OCI-M1 (cell line): ENCODE measurements around the gene MYL5.
A peak's percentile ranks its signal among the peaks of the same experiment; 100 is the strongest.

Experiments
- DNase-seq: peaks from one replicate; lab custom pipeline; 2025; lab: John Stamatoyannopoulos, UW

The MYL5 gene

DNA sequence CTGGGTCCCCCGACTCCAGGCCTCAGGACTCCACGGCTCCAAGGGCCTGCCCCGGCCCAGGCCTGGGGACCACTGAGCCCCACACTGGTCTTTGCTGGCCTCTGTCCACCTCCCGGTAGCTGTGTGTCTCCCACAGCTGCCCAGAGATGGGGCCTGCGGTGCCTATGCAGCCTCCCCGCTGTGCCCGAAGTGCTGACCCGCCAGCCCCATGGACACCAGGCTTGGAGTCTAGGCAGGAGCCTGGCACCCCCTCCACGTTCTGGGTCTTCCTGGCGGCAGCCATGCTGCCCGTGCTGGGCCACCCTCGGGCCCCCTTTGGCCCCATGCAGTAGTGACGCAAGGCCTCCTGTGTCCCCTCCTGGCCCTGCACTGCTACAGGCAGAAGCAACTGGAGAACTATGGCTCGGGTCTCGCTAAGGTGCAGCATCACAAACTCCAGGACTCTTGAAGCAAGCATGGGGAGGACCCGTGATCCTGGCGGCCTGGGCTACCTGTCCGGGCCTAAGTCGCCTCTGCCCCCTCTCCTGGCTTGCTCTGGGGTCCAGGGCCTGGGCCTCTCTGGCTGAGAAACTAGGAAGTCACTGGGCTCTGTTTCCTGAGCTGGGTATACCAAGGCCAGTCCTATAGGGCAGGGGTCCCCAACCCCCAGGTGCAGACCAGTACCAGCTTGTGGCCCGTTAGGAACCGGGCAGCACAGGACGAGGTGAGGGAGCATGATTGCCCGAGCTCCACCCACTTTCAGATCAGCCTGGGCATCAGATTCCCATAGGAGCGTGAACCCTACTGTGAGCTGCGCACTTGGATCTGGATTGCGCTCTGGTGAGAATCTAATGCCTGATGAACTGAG is 917 bp downstream of the MYL5 start:
- peak; percentile 47 for DNase-seq

DNA sequence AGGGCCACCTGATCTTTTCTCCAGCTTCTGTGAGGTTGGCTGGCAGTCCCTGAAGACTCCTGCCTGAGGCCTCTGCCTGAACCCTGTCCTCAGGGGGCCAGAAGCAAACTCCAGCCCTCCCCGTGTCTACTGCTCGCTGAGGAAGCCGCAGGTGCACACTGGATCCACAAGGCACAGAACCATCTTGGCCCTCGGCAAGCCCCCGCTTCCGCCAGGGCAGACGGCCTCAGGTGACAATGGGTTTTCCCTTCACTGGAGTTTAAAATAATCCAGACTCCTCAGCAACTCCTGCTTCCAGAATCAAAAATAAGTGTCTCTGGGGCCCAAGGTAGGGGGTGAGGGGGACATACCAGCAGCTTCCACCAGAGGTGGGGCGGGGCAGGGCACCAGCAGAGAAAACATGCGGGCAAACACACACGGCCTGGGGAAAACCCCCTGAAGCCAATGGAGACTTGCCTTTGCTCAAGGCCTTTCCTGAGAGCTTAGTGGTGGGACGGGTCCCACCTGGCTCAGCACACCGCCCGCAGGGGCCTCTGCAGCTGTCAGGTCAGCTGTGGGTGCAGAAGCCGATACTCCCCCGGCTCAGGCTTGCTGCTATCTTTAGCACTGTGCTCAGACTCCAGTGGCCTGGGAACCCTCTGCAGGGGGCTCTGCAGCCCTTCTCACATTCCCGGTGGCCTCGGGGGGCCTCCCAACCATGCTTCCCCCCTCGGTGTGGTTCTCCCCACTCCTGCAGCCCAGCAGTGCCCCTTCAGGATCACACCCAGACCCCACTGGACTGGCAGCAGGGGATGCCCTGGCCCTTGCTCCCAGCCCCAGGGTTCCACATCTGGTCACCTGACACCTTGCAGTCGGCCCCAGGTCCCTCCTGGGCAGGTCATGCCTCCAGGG is 1.9 kb downstream of the MYL5 start:
- no peak for DNase-seq

DNA sequence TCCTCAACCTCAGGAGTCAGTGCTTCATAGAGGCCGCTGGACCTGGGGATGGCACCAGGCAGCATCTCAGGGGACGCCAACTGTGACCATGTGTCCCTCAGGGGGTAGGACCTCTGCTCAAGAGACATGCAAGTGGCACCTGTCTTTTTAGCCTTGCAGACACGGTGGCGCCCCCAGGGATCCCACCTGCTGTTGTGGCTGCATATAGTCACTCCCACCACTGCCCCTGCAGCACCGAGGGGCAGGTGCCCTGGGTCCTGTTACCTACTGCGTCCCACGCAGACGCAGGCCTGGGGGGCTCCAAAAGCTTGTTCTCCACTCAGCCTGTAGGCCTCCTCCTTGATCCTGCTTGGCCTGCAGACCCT is 2.5 kb downstream of the MYL5 start:
- DNase-seq = no peak

DNA sequence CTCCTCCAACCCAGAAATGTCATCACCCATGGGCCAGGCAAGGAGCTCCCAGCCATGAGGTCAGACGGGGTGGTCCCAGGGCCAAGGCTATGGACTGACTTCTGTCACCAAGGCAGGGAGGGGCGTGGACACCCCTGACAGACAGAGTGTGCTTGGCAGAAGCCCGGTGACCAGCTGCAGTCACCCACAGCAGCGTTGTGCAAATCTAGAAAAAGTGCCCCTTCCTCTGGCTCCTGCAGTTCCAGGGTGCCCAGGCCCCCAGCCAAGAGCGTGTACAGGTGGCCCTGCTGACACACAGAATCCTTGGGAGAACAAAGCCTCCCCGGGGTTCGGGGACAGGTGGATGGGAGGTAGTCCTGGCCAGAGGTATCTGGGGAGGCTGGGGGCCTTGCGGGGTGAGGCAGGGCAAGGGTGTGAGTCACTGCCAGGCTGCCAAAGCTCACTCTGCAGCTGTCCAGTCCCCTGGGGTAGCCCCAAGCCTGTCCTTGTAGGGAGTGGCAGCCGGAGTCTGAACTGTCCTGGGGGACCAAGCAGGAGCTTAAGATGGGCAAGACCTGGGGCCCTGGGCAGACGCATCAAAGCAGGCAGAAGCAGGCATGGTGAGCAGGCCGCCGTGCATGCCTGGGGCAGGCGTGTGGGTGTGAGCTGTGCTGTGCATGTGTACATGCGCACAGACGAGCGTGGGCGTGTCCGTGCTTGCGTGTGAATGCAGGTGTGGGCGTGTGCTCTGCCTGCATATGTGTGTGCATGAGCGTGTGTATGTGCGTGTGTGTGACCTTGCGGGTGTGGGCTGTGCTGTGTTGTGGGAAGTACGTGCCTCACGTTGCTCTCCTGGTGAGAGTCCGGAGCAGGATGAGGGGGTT is 3.3 kb downstream of the MYL5 start:
- no peak for DNase-seq

DNA sequence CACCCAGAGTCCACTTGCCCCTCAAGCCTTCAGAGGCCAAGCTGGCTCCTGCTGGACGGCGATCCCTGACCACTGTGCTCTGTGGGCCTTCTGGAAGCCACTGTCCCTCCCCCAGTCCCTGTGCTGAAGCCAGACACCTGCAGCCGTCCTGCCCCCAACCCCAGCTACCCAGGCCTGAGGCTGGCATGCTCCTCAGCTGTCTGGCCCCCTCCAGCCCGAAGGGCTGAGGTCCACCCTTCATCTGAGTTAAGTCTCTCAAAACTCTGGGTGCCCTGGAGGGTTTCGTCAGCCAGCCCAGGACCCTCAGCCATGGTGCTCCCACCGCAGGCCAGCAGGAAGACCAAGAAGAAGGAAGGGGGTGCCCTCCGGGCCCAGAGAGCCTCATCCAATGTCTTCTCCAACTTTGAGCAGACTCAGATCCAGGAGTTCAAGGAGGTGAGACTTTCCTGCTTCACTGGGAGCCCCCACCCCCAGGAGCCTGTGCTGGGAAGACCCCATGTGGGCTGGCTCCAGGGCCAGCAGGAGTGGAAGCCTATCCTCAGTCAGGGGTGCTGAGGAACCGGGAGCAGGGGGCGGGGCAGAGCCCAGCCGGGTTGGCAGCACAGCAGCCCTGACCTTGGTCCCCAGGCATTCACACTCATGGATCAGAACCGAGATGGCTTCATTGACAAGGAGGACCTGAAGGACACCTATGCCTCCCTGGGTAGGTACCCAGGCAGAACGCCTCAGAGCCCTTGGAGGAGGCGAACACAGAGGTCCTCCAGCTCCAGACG is 4.2 kb downstream of the MYL5 start:
- no peak for DNase-seq

DNA sequence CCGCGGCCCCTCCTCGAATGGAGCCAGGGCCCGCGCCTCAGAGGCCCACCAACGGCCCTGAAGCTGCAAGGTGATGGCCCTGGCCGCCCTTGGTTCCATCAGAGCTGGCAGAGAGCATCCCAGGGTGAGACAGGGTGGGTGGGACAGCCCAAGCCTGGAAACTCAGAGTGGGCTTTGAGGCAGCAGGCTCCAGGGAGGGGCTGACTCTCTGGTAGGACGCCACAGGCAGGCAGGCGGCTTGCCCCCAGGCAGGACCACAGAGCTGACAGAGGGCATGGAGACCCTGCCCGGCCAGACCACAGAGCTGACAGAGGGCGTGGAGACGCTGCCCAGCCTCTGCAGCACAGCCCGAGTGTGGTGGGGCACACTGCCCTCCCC is 4.8 kb downstream of the MYL5 start:
- DNase-seq = no peak

DNA sequence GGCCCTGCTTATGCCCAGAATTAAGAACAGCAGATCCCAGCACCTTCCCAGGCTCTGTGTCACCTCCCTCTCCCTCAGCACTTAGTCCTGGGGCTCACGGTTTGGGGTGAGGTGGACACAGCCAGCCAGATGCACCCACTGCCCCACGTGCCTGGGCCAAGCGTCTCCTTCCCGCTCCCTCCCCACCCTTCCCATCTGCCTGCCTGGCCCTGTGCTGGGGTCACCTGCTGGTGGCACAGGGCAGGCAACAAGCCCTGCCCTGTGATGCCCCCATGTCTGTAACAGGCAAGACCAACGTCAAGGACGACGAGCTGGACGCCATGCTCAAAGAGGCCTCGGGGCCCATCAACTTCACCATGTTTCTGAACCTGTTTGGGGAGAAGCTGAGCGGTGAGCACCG is 5.3 kb downstream of the MYL5 start:
- DNase-seq = no peak

DNA sequence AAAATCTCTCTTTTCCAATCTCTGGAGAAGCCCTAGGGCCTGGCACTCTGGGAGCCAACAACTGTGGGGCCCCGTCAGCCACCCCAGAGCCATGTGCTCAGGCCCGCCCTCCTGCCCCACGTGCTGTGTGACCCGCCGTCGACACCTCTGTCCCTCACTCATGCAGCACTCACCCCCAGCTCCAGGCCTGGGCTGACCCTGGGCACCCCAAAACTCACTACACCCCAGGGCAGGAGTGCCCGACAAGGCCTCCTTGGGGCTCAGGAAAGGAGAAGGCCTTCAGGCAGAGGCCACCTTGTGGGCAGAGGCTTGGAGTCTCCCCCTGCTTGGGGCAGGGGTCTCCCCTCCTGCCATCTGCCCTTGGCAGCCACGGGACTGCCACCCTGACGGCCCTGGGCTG is 5.7 kb downstream of the MYL5 start:
- DNase-seq = no peak

DNA sequence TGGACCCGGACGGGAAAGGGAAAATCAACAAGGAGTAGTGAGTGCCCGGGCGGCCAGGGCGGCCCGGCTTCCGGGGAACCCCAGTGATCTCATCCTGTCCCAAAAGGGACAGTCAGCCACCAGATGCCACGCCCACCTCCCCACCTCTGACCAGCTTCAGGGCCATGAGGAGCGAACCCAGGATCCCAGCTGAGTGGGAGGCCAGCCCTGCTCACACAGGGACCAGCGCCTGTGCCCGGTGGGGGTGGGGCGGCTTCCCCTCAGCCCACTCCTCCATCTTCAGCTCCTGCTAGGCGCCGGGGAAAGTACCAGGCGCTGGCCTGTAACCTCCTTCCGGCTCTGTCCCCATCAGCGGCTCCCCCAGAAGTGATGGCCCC is 6.2 kb downstream of the MYL5 start:
- DNase-seq = no peak

DNA sequence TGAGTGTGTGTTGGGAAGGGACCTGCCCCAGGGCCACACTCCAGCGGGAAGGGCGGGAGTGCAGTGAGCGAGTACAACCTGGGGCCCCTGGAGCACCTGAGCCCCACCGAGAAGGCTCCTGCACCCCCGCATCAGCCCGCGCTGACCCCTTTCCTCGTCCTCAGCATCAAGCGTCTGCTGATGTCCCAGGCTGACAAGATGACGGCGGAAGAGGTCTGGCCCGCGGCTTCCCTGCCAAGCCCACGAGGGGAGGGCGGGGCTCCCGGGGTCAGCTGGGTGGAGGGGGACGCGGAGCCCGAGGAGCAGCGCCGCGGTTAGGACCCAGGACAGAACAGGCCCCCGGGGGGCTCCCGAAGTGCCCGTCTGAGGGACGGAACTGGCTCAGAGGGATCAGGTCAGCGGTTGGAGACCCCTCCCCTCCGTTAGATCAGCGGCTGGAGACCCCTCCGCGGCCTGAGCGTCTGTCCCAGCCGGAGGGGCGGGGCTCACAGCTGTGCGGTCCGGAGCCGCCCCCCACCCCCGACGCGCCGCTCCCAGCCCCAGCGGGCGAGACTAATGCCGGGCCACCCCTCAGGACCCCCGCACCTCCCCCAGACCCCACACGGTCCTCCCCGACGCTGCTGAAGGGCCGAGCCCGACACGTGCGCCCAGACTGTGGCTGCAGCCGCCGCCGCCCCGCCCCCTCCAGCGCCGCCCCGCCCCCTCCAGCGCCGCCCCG is 6.7 kb downstream of the MYL5 start:
- peak; percentile 49 for DNase-seq

DNA sequence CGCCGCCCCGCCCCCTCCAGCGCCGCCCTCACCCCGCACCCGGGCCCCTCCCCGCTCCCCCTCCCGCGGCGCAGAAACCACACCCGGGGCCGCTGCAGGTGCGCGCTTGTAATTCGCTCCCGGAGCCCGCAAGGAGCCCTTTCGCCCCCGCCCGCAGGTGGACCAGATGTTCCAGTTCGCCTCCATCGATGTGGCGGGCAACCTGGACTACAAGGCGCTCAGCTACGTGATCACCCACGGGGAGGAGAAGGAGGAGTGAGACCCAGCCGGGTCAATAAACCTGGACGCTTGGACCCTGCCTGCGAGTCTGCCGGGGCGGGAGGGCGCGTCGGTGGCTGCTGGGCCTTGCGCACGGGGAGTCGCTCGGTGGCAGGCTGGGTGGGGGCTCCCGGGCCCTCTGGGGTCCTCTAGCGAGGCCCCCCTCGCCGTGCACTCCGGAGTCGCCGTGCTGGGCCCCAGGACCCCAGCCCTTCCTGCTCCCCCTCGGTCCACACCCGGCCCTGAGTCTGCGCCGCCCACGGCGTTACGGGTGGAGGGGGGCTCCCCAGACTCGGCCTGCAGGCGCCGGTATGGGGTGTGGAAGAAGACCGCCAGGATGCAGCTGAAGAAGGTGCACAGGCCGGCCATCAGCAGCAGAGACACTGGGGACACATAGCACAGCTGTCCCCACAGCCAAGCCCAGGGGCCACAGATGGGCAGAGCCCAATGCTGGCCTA is 7.6 kb downstream of the MYL5 start:
- DNase-seq = peak; percentile 15

DNA sequence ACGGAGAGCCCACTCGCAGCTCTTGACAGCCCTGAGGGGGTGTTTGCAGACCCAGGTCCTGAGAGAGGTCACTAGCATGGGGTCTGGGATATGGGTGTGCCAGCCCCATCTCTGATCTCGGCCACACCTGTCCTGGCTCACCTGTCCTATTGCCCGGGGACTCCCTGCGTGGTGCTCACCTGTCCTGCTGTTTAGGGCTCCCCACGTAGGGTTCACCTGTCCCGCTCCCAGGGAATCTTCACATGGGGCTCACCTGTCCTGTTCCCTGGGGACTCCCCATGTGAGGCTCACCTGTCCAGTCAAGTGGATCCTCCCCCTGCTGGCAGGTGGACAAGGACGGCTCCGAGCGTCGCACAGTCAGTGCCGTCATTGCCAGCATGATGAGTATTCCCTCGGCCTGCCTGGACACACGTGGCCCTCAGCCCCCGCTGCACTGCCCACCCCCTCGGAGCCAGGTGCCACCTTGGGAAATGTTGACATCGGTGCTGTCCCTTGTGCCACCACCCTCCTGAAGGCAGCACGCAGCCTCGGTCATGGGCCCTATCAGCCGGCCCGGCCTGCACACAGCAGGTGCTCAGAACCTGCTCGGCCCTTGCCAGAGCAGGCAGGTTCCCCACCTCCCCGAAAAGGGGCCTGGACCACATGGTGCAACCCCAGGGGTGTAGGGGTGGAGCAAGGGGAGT is 8.3 kb downstream of the MYL5 start:
- no peak for DNase-seq

DNA sequence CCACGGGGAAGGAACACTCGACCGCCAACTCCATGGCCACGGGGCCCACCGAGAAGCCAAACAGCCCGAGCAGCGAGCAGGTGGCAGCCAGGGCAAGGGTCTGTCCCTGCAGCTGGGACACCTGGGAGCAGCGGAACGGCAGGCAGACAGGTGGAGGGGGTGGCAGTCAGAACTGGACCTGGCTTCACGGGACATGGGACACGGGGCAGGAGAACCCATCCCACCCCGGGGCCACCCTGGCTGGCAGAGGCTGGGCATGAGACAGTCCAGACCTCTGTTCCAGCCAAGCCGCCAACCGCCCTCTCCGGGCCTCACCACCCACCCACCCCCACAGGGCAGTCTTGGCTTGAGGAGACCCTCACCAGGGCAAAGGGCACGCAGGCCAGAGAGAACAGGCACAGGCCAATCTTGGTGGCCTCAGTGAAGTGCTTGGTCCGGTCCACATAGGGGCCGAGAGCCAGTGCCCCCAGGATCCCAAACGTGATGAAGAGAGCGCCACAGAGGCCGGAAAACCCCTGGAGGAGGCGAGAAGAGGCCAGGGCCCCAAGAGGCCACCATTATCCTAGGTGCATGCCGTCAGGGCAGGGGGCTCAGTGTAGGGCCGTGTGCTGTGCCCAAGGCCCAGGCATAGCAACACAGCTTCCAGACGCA is 9.0 kb downstream of the MYL5 start:
- DNase-seq = no peak

DNA sequence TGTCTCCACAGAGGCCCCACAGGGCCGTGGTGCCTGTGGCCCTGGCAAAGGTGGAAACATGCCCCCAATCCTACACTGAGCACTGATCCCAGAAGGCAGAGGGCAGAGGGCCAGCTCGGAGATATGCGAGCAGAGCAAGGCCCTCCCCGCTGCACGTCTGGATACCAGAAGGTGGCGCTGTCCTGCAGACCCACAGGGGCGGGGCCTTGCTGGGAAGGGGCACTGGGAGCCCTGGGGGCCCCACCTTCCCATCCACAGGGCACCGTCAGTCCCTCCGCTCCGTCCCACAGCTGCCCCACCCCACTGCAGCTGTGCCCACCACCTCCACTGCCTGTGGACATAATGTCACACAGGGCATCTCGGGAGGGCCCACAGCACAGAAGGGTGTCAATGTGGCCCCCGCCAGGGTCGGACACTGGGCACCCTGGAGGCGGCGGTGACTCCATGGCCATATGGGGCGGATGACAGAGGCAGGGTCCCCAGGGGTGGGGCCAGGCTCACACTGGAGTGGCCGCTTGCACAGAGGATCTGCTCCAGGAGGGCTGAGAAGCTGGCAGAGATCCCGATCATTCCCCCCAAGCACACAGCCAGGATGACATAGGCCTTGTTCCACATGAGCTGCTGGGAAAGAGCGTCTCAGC is 9.8 kb downstream of the MYL5 start:
- peak; percentile 74 for DNase-seq

DNA sequence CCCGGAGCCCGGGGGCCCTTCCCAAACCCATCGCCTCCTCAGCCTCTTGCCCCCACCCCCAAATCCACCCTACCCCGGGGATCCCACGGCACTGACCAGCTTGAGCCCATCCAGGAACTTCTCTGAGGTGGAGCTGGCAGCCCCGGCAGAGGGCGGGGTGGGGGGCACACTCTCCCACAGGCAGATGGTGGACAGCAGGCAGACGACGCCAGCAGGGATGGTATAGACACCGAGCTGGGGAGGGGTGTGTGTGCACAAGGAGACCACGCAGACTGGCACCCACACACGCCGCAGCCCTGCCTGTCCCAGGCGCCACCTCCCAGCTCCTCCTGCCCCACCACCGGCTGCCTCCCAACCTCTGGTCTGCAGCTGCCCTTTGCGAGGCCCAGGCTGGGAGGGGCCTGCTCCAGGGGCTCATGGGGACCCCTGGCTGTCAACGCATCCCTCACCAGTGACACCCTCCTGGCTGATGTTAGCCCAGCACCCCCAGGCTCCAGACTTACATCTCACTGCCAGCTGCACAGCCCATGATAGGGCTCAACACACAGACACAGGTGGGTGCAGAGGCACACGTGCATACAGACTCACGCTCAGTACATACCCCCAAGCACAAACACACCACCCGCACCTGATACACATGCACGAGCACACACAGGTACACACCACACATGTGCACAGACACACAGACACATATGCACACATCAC is 10.4 kb downstream of the MYL5 start:
- no peak for DNase-seq

DNA sequence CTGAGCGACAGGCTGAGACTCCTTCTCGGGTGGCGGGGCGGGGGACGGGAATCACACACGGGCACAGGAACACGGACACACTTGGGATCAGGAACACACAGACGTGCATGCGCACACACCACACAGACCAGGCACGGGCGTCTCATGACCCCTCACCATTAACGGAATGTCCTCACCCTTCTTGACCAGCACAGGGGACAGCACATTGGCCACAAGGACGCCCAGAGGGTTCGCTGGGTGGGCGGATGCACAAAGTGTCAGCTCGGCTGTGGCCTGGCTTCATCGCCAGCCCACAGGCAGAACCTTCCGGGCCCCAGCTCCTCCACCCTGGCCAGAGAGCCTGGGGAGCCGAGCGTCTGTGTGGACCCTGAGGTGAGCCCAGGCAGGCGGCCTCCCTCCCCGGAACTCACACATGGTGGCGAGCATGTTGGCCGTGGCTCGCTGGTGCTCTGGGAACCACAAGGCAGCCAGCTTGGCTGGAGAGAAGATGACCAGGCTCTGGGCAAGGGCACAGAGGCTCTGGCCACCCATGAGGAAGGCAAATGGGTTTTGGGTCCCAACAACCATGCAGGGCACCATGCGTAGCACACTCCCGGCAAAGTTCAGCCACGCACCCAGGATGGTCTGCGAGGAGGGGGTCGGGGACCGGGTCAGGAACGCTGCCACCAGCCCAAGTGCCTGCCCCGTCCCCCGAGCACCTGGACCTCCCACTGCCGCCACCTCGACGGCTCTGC is 11.5 kb downstream of the MYL5 start:
- no peak for DNase-seq

DNA sequence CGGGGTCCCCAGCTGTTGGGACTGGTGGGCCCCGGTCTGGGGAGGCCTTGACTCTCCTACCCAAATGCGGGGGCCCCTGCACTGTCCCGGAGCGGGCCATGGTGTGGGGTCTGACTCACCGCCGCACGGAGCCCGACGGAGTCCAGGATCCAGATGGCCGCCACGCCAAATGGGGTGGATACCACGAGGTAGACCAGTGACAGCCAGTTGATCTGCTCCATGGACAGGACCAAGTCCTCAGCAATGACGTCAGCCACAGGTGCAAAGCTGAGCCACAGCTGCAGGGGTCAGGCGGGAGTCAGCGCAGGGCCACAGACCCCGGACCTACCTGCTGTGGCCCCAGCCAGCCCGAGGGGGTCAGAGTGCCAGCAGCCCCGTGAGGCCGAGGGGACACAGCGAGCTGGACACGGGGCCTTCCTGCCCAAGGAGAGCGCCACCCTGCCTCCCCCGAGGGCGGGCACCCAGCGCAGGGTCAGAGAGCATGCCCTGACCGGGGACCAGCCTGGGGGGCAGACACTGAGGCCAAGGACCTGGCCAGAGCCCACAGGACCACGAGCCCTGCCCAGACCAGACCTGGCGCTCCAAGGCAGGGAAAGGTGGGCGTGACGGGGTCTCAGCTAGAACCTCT is 12.2 kb downstream of the MYL5 start:
- DNase-seq = no peak
